GM18909 (cell line): ENCODE measurements around the gene SPOCD1.

Experiments
- ATAC-seq: cut with Tn5 transposase; IDR thresholded peaks from one replicate; pipeline ENCODE4 v1.9.1; 2021; ENCODE audit warnings: mild to moderate bottlenecking; ENCODE audit not compliant: unreplicated experiment, poor library complexity

The SPOCD1 gene

DNA sequence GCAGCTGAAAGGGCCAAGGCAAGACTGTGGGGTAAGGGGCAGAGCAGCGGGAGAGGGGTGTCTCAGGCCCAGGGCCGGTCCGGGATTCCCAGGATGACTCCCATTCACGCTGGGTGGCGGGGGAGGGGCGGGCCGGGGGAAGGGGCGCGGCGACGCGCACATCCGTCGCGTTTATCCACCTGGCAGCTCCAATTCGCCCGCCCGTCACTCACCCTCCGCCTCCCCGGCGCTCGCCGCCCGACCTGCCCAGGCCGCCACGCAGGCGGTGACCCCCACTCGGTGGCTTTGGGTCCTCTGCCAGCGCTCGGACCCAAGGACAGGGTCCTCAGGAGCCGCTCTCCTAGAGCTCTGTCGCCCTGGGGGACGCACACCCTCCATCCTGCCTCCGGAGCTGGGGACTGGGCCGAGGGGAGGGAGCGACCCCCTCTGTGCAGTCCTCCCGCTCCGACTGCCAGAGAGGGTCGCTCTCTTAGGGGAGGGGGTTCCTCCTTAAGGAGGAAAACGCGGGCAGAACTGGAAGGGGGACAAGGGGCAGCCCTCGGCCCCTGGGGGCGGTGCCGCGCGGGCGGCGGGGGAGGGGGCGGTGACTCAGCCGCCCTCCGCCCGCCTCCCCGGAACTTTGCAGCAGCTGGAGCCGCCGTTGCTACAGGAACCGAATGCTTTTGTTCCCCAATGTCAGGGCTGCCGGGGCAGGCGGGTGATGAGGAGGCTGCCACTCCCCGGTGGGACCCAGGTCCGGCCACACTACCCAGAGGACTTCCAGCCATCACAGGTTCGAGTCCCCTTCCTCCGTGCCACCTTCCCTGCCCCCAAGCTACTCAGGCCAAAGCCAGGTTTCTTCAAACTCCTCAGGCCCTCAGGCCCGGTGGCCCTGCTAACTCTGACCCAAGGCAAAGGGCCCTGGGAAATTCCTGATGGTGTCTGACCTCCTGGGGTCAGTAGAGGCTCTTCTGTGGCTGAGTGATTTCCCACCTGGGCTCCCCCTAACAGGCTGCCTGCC is 55.1 kb downstream of the SPOCD1 start:
- ATAC-seq: no peak

DNA sequence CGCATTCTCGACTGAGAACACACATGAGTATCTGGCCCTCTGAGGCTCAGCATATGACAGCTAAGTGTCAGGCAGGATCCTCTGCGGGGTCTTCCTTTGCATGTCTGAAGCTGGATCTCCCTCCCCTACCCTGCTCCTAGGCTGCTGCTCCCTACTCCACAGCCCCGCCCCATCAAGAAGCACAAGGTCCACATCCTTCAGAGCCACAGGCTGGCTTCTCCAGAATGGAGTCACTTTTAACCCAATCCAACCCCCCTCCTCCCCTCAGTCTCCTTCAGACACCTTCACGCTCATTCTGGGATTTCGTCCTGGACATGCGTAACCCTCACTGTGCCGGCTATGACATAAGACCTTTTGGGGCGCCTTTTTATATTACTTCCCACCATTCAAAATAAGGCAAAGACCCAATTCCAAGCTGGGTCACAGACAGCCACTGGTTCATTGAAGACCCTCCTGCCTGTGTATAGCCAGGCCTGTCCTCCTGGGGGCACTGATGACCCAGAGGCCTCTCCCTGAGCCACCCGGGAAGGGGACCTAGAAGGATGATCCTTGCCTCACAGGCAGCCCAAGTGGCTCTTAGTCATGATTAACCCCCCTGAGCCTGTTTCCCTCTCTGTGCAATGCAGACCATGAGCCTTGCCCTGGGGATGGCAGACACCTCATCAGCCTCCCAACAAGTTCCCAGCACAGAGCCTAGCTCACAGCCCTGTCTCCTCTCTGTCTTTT is 56.4 kb downstream of the SPOCD1 start:
- no peak for ATAC-seq

DNA sequence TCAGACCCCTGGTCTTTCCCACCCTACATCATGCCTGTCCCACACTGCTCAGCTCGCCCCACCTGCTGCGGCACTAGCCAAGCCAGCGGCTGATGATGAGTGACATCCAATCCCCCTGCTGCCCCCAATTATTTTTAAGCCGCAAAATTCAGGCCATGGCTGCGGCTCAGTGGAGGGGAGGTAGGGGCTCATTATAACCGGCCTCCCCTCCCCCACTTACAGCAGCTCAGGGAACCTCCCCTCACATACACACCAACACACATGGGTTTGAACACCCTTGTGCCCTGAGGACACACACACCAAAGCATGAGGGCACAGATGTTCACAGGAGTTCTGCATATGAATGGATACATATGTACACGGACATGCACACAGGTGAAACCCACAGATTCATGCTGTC is 57.0 kb downstream of the SPOCD1 start:
- no peak for ATAC-seq

DNA sequence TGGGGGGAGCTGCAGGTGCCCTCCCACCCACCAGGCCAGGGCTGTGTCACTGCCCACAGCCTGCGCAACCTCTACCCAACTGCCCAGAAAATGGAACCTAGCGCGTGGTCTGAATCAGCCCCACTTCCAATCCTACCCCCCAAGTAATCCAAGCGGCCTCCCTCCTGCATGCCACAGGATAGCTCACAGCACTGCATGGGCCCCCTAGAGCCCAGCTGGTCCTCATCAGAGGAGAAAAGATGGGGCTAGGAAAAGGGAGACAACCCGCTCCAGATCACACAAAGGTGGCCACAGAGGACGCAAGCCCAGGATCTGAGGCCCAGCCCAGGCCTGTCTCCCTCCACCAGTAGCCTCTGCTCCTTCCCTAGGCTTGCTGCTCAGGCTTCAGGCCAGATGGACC is 57.8 kb downstream of the SPOCD1 start:
- no peak for ATAC-seq

DNA sequence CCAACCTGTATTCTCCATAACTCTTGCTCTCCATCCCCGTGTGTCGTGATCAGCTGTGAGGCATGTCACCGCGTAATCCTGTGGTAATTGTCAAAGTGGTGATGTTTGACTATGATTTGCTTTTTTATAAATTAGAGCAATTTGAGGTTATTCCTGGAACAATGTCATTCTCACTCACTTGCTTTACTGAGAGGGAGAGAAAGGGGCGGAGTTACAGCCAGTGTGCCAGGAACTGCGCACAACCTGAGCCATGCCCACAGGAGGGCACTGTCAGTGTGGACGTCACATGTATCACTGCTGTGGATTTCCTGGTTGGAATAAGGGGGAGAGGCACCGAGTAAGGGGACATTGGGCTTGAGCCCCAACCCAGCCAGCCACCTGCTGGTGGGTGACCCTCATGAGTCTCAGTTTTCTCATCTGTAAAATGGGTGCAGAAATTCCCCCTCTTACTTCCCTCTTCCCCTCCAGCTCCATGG is 58.6 kb downstream of the SPOCD1 start:
- ATAC-seq: no peak

DNA sequence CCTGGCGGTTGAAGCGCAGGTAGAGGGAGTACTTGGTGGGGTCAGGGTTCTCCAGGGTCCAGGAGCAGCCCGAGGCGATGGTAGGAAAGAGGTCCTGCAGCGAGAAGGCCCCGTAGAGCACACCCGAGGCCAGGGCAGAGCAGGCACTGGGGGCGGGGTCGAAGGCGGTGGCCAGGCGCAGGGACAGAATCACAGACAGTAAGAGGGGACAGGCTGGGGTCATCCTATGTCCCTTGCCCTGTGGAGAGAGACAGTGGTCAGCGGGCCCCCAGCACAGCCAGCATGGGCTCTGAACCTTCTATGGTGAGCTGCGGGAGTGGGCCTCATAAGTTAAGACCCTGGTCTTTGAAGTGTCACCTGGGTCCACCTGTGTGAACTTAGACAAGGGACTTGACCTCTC is 59.2 kb downstream of the SPOCD1 start:
- no peak for ATAC-seq

DNA sequence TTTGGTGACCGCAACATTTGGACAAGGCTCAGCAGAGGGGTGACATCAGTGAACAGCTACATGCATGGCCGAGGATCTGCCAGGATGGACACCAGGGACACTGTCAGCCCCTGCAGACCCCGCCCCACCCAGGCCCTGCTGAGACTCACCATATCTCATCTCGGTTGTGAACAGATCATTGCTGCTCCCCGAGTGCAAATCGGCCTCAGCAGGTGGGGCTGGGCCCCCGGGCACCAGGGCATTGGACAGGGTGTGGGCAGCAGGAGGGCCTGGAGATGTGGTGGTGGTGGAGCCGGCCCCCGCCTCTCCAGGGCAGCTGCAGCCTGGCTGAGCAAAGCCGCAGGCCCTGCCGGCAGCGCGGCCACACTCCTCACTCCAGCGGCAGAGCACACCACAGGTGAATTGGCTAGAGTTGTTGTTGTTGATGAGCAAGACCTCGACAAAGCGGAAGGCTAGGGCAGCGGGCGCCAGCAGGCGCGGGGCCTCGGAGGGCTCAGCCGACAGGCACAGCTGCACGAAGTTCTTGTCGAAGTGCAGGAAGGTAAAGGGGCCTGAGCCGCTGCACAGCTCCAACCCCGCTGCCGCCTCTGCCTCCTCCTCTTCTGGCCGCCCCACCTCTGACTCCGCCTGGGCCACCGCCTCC is 59.9 kb downstream of the SPOCD1 start:
- ATAC-seq: no peak

DNA sequence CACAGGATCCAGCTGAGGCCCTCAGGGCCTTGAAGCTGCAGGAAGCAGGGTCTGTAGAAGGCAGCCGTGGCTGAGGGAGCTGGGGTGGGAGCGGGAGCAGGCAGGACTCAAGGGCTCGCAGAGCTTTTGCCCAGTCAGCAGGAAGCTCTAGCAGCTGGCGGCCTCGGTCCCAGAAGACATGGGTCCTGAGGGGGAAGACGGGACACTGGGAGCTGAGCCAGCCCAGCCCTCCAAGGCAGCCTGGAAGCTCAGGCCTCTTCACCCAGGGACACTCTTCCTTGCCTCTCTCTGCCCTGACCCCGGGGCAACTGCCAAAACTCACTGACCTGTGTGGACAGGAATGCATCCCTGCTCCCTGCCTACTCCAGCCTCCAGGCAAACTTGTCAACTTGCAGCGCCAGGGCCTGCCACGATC is 60.6 kb downstream of the SPOCD1 start:
- no peak for ATAC-seq

DNA sequence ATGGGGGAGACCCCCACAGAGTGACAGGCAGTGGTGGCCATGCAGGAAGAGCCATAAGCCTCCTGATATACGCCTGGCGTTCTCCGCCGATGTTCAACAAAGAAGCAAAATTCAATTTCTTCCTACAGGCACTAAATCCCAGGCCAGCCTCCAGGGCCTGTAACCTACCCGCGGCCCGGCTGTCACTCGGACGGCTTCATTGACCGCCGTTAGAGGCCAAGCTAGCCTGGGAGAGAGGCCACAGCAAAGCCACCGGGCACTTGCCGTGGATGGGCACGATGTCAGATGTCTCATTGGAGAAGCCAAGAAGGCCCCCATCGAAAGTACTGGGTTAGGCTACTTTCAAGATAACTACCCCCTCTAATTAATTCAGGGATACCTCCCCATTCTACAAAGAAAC is 61.4 kb downstream of the SPOCD1 start:
- no peak for ATAC-seq

DNA sequence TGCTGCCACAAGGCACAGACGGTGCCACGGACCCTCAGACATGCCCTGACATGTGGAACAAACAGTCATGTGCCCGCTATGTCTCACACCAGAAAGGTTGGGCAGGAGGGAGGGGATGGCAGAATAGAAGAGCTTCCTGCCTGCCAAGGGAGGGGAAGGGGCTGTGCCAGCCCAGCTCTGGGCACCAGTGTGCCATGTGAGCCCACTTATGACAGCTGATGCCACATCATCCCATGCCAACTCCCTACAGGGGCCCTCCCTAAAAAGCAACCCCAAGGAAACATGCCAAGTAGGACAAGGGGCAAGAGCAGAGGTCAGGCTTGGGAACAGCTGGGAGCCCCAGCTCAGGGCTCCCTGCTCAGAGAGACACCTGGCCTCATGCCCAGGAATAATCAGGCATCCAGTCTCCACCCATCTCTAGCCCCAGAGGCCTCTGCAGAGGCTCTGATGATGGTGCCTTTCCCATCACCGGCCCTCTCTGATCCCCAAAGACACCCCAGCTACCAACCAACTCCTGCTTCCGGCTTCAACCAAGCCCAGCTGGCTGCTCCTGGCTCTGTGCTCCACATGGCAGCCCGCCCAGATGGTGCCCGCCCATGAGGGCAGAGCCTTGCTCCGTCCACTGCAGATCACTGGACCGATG is 62.0 kb downstream of the SPOCD1 start:
- no peak for ATAC-seq

DNA sequence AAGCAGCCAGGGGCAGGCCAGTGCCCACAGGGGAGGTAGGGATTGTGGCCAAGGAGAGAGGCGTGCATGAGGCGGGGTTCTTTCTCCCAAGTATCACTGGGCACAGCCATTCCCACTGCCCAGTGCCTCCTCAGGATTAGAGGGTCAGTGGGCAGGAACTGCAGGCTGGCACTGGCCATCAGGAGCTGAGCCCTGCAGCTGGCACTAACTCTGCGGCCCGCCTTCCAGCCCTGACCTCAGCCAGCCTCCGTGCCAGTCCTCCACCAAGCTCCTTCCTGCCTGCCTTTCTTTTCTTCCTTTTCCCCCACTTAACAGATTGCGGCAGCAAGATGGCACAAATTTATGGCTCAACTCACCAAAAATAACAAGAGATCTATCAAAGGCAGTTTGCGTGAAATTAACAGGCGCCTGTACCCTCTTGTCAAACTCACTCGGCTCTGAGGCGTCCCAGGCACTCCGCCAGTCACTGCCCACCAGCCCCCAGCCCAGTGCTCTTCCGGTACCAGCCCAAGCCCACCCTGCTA is 62.8 kb downstream of the SPOCD1 start:
- no peak for ATAC-seq

DNA sequence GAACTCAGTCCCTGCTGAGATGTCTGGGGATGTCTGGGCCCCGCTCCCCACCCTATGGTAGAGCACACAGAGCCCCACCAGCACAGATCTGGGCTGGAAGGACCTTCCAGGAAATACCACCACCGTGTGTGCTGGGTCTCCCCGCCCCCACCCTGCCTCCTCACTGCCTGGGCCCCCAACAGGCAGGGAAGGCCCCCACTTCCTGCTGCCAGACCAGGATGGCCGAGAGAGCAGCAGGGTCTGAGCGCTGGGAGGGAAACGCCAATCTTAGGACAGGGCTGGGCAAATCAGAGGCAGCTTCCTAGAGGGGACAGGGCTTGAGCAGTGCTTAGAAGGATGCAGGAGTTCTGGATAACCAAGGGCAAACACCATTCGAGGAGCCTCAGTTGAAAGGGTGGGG is 63.6 kb downstream of the SPOCD1 start:
- no peak for ATAC-seq

DNA sequence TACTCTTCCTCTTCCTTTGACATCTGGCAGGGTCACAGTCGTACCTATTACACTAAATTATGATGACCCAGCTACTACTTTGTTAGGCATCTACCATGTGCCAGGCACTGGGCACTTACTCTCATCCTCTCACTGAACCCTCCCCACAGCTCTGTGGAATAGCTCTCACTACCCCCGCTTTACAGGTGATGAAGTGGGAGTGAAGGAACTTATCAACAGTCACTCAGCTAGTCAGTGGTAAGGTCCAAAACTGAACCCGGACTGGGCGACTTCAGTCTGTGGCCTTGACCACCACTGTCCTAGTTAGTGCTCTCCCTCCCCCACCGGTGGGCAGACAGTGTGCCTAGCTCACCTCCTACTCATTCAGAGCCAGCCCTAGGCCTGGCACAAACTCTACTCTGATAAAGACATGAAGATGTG is 64.0 kb downstream of the SPOCD1 start:
- ATAC-seq: no peak

DNA sequence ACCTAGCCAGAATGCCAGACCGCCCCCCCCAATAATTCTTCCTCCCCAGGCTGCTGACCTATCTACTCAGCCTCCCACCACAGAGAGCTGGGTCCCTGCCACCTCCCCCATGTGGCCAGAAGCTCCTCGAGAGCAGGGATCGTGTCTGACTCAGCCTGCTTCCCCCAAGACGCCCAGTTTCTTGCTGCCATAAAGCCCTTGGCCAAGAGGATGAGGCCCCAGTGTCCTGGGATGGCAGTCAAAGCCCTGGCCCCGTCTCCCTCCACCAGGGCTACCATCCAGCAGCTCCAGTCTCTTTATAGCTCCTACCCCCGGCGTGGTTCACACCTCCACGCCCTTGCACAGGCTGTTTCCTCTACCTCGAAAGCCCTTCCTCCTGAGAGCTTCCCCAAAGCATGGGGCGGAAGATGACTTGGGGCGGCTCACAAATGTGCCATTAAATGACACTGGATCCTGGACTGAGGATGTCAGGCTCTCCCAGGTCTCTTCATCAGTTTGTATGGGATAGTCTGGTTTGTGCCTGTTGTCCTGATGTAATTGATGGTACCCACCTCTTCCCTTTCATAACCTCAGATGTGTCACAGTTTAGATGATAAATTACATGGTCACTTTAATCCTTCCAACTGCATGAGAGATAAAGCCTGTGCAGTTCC is 64.8 kb downstream of the SPOCD1 start:
- ATAC-seq: no peak

DNA sequence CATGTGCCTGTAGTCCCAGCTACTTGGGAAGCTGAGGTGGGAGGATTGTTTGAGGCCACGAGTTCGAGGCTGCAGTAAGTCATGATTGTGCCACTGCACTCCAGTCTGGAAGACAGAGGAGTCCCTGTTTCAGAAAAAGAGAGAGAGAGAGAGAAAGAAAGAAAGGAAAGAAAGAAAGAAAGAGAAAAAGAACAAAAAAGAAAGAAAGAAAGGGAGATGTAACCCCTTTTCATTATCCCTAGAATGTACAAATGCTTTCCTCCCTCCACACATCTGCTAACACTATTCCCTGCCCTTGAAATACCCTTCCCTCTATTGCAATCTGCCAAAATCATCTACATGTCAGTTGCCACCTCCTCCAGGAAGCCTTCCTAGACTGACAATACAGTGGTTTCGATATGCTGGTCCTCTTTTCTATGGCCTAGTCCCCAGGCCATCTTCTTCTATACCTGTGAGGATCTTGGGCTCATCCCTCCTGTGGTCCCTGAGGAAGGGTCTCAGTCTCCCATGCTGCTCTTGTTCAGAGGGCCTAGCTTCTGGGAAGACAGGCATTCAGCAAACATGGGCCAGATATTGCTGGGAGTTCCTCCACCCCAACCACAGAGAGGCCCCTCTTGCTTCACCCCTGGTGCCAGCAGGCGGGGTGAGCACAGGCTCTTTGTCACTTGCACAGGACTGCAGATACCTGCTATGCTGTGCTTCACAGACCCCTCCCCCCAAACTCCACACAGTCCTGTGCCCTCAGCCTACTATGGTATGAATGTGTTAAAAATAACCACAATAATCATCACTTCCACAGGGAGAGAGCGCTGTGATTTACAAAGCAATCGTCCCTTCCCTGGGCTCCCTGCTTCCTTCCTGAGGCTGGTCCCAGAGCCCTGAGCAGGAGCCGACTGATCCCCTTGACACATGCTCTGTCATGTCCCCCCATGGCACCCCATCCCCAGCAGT is 65.8 kb downstream of the SPOCD1 start:
- no peak for ATAC-seq

DNA sequence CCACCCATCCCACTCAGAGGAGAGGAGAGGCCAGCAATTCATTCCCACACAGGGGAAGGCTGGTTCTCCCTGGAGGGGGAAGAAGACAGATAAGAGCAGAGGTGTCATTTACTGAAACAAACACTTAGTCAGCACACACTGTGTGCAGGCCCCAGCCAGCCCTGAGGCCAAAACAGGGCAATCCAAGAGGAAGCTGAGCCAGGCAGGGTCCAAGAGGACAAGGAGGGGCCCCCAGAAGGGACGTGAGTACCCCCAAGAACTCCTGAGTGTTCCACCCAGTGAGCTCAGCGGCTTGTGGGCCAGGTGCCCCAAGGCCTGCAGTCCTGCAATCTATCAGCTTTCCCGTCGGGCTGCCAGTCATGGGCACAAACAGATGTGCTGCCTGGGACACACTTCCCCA is 67.5 kb downstream of the SPOCD1 start:
- ATAC-seq: no peak

DNA sequence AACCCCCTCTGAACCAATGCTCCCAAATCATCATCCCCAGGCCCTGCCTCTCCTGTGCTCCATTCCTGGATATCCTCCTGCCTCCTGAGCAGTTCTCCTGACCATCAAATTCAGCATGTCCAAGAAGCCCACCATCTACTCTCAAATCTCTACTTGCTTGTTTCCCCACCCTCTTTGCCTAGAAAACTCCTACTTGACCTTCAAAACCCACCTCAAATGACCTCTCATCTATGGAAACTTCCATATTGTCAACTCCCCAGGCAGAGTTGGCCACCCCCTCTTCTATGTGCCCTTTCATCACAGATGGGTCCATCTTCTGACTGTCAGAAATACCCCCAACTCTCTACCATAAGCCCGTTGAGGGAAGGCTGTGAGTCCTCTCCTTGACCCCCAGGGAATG is 68.5 kb downstream of the SPOCD1 start:
- ATAC-seq: no peak

DNA sequence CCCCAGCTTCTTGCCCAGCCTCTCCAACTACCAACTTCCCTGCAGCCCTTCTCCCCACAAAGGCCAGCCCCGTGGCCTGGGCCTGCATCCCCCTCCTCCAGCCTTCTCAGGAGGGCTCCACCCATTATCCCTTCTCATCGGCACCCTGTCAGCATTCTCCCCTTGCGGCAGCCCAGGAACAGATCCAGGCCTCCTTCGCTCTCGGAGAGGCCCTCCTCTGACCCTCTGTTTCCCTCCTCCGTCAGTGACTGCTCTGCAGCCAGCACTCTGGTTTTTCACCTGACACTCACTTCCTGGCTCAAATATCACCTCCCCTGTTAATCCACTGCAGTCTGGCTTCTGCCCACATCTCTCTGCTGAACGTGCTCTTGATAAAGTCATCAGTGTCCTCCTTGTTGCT is 69.1 kb downstream of the SPOCD1 start:
- ATAC-seq: no peak
